ENCODE data around the gene CEP85L. TPM values are rescaled to one million over a fixed set of nuclear protein-coding genes. Genes with fewer than 3 reads are reported as not detected.

The CEP85L gene
- polyA plus RNA-seq, 1 experiment = 7.4 TPM

DNA sequence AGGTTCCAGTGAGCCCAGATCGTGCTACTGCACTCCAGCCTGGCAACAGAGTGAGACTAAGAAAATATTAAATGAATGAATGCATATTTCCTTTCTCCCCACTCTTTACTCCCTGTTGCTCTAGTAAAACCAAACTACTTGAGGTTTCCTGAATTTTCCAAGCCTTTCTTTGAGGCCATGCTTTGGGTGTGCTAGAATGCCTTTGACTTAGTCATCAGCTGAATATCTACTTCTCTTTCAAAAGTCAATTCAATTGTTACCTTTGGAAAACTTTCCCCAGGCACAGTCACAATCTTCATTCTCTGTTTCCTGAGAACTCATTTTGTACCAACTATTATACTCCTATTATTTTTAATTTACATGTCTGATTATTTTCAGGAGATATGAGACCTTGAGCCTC, 27.5 kb upstream of the CEP85L start:
- no peaks in the 10 kb centered on the region for H3K9me3 ChIP-seq (ENCODE audit: control insufficient read depth, insufficient read depth, low read length)
- no peak for DNase-seq (ENCODE audit: low read depth, low spot score)
- TF ChIP-seq, protein P1, sequence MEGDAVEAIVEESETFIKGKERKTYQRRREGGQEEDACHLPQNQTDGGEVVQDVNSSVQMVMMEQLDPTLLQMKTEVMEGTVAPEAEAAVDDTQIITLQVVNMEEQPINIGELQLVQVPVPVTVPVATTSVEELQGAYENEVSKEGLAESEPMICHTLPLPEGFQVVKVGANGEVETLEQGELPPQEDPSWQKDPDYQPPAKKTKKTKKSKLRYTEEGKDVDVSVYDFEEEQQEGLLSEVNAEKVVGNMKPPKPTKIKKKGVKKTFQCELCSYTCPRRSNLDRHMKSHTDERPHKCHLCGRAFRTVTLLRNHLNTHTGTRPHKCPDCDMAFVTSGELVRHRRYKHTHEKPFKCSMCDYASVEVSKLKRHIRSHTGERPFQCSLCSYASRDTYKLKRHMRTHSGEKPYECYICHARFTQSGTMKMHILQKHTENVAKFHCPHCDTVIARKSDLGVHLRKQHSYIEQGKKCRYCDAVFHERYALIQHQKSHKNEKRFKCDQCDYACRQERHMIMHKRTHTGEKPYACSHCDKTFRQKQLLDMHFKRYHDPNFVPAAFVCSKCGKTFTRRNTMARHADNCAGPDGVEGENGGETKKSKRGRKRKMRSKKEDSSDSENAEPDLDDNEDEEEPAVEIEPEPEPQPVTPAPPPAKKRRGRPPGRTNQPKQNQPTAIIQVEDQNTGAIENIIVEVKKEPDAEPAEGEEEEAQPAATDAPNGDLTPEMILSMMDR (IDR thresholded peaks at IDR 0.05; ENCODE audit: low read depth, low read length) = no peak
- no peak overlapping the region for H3K4me3 ChIP-seq (ENCODE audit: low read depth, low read length)
- CTCF ChIA-PET = no interaction called here
- no peak overlapping the region for H3K27ac ChIP-seq (ENCODE audit: low read depth, low read length)
- POLR2A ChIA-PET = no interaction called here
- H3K27me3 ChIP-seq (ENCODE audit: control insufficient read depth, insufficient read depth, low read length) = no peaks in the 10 kb centered on the region

DNA sequence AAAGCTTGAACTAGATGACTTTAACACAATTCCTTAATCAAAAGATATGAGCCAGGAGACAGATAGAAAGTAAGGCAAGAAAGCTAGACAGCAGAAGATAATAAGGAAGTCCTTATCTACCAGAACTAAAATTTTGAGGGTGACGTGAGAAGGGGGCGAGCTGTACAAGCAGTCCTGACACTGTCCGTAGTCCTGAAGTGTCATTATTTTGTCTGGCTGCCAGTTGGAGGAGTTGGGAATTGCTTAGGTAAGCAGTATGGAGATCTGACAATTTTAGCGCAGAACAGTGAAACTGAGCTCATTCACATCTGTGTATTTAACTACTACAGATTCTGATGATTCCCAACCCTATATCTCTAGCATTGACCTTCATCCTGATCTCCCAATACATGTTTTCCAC, 25.8 kb upstream of the CEP85L start:
- no peaks in the 10 kb centered on the region for H3K9me3 ChIP-seq (ENCODE audit: control insufficient read depth, insufficient read depth, low read length)
- H3K4me3 ChIP-seq (ENCODE audit: low read depth, low read length) = no peak overlapping the region
- H3K27me3 ChIP-seq (ENCODE audit: control insufficient read depth, insufficient read depth, low read length) = no peaks in the 10 kb centered on the region
- no peak overlapping the region for H3K27ac ChIP-seq (ENCODE audit: low read depth, low read length)
- CTCF ChIA-PET = interaction anchor here (0.7 kb wide), 1 partner anchor 472 kb away, joined by 3 read pairs; no protein-coding TSS in a partner anchor
- TF ChIP-seq, protein P1 (IDR thresholded peaks at IDR 0.05; ENCODE audit: low read depth, low read length) = no peak
- DNase-seq (ENCODE audit: low read depth, low spot score) = no peak
- POLR2A ChIA-PET = no interaction called here

- no peaks in the 10 kb centered on the region for H3K9me3 ChIP-seq (ENCODE audit: control insufficient read depth, insufficient read depth, low read length)
- no peak overlapping the region for H3K27ac ChIP-seq (ENCODE audit: low read depth, low read length)
- H3K4me3 ChIP-seq (ENCODE audit: low read depth, low read length) = no peak overlapping the region
- POLR2A ChIA-PET = no interaction called here
- TF ChIP-seq, protein P1 (IDR thresholded peaks at IDR 0.05; ENCODE audit: low read depth, low read length) = no peak
- no peaks in the 10 kb centered on the region for H3K27me3 ChIP-seq (ENCODE audit: control insufficient read depth, insufficient read depth, low read length)
- DNase-seq (ENCODE audit: low read depth, low spot score) = no peak
- CTCF ChIA-PET = no interaction called here
Observed at GRCh38 chr6:118675225-118675624, 23.8 kb upstream of the CEP85L start.

DNA sequence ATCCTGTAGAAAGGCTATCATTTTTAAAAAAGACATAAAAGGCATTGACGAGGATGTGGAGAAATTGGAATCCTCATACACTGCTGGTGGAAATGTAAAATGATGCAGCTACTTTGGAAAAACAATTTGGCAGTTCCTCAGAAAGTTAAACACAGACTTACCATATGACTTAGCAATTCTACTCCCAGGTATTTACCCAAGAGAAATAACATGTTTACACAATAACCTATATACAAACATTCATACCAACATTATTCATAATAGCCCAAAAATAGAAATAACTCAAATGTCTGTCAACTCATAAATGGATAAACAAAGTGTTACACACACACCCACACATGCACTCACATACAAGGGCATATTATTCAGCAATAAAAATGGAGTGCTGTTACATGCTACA, 23.4 kb upstream of the CEP85L start:
- TF ChIP-seq, protein P1 (IDR thresholded peaks at IDR 0.05; ENCODE audit: low read depth, low read length) = no peak
- ChIA-PET CTCF (interaction anchor here (0.7 kb wide), 1 partner anchor 125 kb away, joined by 4 read pairs; no protein-coding TSS in a partner anchor), POLR2A (no interaction called here)

GRCh38 chr6:118672678-118673077, 21.3 kb upstream of the CEP85L start:
- CTCF ChIA-PET = no interaction called here
- no peak for DNase-seq (ENCODE audit: low read depth, low spot score)
- POLR2A ChIA-PET = no interaction called here
- no peaks in the 10 kb centered on the region for H3K9me3 ChIP-seq (ENCODE audit: control insufficient read depth, insufficient read depth, low read length)
- H3K27me3 ChIP-seq (ENCODE audit: control insufficient read depth, insufficient read depth, low read length) = no peaks in the 10 kb centered on the region
- no peak overlapping the region for H3K4me3 ChIP-seq (ENCODE audit: low read depth, low read length)
- H3K27ac ChIP-seq (ENCODE audit: low read depth, low read length) = no peak overlapping the region
- TF ChIP-seq, protein P1 (IDR thresholded peaks at IDR 0.05; ENCODE audit: low read depth, low read length) = no peak

More for the DNA sequence above, 23.4 kb upstream of the CEP85L start:
- Histone ChIP-seq H3K9me3 (ENCODE audit: control insufficient read depth, insufficient read depth, low read length) (no peaks in the 10 kb centered on the region), H3K4me3 (ENCODE audit: low read depth, low read length) (no peak overlapping the region), H3K27ac (ENCODE audit: low read depth, low read length) (no peak overlapping the region), H3K27me3 (ENCODE audit: control insufficient read depth, insufficient read depth, low read length) (no peaks in the 10 kb centered on the region)
- no peak for DNase-seq (ENCODE audit: low read depth, low spot score)
